ENCODE data around the gene TTC3.

Gene TTC3

DNA sequence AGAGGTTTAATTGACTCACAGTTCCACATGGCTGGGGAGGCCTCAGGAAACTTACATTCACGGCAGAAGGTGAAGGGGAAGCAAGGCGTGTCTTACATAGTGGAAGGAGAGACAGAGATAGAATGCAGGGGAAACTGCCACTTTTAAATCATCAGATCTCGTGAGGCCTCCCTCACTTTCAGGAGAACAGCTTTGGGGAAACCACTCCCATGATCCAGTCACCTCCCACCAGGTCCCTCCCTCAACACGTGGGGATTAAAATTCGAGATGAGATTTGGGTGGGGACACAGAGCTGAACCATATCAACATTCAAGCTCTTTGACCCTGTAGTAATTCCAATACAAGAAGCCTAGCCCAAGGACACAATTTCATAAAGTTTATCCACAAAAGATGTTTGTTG lies 13.9 kb upstream of the TTC3 start:
- no peak for DNase-seq (ENCODE audit: low spot score)

DNA sequence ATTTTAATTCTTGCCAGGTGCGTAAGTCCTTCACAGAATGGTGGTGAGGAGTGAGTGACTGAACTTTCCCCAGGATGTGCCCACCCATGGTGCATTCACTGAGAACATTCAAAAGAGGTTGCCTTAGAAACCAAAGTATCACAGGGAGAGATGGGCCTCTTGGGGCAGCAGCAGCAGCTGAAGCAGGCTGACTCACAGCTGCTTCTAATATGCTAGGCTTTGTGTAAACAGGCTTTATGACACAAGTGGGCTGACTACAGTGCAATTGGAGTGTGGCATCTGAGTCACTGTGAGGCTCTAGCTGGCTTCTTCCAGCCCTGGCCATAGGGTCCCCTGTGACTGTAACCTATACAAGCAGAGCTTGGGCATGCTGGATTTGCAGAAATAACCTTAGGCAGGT lies 12.8 kb upstream of the TTC3 start:
- DNase-seq (ENCODE audit: low spot score) = peak; percentile 95

DNA sequence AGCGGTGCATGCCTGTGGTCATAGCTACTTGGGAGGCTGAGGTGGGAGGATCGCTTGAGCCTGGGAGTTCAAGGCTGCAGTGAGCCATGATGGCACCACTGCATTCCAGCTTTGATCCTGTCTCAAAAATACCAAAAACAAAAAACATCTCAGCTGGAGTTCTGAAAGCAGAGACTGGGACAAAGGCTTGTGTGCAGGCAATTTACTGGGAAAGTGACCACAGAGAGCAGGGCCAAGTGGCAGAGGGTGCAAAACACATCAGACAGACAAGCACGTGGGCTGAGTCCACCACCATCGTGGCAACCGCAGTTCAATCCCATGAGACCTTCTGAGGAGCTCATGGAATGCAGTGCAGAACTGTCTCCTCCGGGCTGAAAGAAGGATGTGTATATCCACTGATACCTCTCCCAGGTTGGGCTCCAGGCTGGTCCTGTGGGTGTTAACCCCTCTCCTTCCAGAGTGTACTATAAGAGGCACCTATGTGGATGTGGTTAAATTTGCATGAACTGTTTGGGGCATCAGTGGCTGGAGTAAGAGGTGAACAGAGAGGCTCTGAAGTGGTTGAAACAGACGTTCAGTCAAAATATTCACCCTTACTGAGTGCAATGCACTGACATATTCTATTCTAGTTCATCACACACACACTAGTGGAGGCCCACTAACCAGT lies 11.0 kb upstream of the TTC3 start:
- peak; percentile 81 for DNase-seq (ENCODE audit: low spot score)

DNA sequence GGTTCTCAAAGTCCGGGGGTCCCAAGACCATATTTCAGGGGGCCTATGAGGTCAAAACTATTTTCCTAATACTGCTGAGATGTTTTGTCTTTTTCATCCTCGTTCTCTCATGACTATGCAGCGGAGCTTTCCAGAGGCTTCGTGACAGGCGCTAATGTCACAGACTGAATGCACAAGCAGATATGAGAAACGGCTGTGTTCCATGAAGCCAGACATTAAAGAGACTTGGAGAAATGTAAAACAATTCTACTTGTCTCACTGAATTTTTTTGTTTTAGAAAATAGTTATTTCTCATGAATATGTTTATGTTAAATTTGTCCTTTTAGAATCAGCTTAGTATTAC lies 10.5 kb upstream of the TTC3 start:
- DNase-seq (ENCODE audit: low spot score) = no peak

DNA sequence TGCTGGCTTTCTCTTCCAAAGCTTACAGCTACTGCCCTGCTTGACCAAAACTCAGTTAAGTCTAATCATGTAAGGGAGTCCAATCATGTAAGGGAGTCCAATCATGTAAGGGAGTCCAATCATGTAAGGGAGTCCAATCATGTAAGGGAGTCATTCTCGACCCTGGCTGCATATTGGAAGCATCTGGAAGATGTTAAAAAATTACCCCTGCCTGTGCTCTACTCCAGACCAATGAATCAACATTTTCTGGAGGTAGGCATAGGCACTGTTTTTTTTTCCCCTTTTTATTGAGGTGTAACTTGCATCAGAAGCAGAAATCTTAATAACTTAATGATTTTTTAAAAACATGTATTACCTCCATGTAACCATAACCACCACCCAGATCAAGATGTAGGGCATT lies 9.6 kb upstream of the TTC3 start:
- DNase-seq (ENCODE audit: low spot score) = no peak

DNA sequence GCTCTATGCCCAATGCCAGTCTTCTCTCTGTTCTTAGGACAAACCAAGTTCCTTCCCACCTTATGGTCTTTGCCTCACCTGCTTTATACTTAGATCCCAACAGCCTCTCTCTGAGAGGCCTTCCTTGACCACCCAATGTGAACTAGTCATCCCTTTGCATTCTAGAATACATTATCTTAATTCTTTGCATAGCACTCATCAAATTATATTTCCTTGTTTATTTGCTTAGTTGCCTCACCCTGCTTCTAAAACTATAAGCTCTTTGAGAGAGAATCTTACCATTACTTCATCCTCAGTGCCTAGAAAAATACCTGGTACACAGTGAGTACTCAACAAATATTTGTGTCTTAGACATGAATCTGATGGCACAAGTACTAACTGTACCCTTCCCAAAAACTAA lies 8.2 kb upstream of the TTC3 start:
- DNase-seq (ENCODE audit: low spot score) = no peak

DNA sequence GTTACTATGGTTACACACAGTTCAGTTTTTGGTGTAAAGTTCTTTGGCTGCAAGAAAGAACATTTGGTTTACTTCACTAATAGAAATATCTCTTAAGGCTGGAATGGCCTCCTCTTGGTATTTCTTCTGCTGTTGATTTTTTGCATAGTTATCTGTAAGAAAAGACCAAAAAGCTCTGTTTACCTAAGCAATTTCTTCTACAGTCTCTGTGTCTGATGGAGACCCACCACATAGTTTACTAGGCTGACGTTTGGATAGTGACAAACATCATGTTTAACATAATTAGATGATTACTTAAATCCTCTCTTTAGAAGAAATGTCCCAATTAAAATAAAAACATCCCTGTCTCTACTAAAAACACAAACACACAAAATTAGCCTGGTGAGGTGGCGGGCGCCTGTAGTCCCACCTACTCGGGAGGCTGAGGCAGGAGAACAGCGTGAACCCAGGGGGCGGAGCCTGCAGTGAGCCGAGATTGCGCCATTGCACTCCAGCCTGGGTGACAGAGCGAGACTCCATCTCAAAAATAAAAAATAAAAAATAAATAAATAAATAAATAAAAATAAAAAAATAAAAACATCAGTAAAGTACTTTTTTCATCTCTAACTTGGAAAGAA lies 7.4 kb upstream of the TTC3 start:
- no peak for DNase-seq (ENCODE audit: low spot score)

DNA sequence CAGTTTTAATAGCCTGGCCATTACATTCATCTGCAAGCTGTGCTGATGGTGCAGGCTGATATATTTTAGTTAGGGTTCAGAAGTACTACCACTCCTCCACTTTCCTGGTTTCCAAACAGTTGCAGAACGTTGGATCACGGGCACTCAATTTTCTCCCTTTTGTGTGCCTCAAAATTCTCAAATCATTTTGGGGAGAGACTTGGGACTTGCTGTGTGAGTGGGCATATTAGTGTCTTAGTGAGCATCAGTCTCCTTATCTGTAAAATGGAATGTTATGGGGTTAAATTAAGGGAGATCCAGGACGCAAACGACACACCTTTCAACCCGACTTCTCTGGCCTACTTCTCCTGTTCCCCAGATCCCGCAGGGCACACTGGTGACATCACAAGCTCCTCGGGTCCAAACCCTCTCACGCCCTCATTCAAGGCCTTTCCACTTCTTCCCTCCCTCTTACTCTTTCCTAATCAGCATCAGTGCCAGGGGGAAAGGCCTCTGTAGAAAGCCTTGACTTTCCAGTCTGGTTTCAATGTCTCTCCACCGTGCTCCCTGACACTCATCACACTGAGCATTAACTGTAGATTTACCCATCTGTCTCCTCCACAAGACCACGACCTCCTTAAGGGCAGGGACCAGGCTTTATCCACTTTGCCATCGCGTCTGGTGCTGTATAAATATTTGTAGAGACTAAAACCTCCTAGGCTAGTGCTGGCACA lies 1.3 kb upstream of the TTC3 start:
- DNase-seq (ENCODE audit: low spot score) = peak; percentile 47

DNA sequence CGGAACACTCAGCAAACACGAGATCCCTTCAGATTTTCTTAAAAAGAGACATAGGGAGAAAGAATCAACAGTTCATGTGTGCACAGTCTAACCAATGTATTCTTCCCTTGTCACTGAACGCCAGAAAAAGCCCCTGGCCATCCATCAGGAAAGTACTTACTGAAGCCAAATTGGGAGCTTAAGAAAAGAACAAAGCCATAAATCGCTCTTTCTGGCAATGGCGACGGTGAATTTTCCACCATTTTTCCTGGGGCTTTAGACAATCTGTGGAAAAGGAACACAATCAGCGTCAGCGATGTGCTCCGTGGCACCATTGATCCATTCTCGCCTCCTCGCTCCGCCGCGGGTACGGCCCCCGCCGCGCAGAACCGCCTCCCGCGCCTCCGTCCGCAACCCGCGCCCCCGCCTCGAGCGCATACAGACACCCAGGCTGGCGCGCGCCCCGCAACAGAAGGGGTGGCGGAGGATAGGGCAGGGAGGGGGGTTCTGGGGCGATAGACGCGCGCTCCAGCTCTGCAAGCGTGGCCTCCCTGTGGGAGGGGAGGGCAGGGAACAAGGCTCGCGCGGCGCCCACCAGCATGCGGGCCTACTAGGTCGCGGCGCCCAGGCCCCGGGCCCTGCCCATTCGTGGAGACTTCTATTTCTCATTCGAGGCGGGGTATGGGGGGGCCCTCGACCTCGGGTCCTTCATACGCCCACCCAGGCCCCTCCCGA lies 623 bp upstream of the TTC3 start:
- DNase-seq (ENCODE audit: low spot score) = peak; percentile 57

DNA sequence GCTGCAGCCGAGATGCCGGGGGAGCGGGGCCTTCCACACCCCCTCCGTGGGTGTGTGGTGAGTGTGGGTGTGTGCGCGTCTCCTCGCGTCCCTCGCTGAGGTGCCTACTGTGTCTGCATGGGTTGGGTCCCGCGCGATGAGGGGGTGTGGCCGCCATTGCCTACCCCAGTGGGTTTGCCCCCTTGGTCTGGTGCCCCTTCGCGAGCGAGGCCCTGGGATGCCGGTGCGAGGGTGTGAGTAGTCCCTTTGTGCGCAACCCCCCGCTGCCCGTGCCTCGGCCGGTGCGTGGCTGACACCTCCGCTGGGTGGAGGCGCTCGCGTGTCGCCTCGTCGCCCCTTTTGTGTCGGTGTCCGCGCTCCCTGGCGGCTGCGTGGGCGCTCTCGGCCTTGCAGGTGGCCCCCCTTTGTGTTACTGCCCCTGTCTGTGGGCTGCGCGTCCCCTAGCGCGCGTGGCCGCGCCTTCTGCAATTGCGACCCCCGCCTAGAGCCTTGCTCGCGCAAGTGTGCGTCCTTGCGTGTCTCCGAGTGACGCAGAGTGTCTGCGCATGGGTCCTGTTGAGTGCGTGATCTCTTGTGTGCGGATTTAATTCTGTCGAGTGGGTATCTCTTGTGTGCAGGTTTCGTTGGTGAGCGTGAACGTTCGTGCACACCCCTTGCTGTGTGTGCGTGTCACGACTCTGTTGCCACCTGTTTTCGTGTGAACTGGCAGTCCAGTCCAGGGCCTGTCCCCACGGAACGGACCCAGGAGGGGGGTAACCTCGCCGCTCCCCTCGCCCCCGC lies 553 bp downstream of the TTC3 start:
- peak; percentile 42 for DNase-seq (ENCODE audit: low spot score)

DNA sequence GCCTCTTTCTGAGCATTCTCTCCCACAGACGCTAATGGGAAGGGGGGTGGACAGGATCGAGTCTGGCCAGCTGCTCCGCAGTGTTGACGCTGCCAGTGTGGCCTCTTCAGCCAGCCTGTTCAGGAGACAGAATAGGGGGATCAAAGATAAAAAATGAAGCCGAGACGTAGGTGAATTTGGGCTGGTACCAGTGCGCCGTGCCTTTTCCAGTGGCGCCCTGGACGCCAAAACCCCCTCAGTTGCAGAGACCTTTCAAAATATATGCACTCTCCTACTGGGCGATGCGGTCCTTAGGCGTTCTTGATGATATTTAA lies 1.1 kb downstream of the TTC3 start:
- DNase-seq (ENCODE audit: low spot score) = peak; percentile 65

DNA sequence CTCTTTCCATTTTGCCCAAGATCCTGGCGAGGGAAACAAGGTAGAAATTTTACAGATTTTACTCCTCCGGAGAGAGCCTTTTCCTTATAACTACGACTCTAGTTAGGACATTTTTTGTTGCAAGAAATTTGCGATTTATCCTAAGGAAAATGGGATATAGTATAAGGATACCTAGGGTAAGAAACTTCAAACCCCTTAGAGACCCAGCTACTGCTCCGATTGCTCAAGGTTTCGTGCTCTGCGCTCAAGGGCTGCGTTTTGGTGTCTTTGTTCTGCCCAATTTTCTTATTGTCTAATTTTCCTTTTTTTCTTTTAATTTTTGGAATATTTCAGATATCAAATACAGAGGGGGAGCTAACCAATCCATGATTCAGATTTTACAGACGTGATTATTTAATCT lies 1.5 kb downstream of the TTC3 start:
- no peak for DNase-seq (ENCODE audit: low spot score)

DNA sequence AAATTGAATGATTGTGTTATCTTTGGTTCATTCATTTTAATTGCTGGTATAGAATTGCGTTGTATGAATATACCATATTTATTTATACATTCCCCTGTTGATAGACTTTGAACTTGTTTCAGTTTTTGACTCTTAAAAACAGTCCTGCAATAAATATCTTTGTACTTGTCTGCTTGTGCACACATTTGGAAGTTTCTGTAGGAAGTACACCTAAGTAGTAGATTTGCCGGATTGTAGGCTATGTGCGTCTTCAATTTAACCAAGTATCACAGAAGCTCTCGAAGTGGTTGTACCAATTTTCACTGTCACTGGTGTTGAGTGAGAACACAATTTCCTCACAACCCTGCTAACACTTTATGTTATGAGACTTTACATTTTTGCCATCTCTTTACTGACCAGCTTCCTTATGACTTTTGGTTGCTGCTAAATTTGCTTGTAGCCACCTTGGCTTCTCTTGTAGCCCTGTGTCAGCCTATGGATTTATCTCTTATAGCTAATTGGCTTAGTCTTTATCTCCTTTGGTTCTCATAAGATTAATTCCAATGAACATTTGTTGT lies 2.2 kb downstream of the TTC3 start:
- no peak for DNase-seq (ENCODE audit: low spot score)

DNA sequence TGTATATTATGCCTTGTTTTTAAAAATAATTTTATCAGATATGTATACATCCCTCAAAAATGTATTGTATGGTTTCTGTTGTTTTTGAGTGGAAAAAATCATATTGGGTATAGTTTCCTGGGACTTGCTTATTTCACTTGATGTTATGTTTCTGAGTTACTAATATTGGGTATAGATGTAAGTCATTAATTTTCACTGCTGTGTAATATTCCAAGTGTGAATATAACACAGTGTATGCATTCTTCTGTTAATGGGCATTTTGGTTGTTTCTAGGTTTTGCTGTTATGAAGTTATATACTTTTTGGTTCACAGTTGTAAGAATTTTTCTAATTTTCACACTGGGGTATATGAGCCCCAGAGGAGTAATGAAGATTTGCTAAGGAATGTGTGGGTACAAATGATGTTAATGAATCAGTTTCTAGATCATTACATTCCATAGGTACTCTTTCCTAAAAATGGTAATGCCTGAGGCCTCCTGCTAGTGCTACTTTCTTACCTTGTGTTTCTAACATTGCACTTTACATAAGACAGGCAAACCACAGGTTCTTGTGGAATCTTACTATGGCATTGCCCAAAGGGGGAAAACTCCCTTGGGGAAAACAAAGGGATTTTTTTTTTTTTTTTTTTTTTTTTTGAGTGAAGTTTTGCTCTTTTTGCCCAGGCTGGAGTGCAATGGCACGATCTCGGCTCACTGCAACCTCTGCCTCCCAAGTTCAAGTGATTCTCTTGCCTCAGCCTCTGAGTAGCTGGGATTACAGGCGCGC lies 3.2 kb downstream of the TTC3 start:
- no peak for DNase-seq (ENCODE audit: low spot score)

DNA sequence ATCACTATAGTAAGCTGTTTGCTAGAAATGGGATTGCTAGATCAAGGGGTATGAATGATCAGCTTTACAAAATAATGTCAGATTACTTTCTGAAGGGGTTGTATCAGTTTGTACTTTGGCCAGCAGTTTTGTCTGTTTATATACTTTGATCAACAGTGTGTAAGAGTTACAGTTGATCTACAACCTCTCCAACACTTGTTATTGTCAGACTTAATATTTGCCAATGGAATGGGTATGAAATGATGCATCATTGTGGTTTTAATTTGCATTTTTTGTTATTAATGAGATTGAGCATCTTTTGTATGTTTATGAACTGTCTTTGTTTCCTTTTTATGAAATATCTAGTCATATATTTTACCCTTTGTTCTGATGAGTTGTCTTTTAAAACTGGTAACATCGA lies 4.3 kb downstream of the TTC3 start:
- DNase-seq (ENCODE audit: low spot score) = no peak

DNA sequence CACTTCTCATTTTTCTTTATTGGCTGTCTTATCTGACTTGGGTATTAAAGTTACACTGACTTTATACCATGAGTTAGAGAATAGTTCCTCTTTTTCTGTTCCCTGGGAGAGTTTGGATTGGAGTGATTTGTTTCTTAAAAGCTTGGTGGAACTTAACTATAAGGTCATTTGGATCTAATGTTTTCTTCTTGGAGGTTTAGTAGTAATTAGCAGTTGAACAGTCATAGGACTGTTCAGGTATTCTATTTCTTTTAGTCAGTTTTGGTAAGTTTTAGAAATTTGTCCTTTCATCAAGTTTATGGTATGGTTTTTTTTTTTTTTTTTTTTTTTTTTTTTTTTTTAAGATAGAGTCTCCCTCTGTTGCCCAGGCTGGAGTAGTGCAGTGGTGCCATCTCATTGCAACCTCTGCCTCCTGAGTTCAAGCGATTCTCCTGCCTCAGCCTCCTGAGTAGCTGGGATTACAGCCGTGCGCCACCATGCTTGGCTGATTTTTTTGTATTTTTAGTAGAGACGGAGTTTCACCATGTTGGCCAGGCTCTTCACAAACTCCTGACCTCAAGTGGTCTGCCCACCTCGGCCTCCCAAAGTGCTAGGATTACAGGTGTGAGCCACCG lies 6.3 kb downstream of the TTC3 start:
- DNase-seq (ENCODE audit: low spot score) = no peak

DNA sequence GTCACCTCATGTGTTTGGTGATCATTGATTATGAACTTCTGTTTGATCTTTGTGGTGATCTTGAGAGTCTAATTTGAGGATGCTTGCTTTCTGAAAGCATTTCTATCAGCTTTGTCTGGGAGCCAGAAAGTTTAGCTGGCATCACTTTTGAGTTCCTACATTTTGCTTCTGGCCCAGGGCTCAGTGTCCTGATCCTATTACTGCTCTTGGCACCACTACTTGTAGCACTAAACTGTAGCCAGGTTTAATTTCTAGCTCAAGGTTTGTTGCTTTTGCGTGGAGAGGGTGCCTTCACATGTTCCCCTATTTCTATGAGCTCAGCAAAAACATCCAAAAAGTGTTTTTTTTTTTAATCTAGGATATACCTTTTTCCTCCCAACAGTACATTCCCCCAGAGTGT lies 9.3 kb downstream of the TTC3 start:
- no peak for DNase-seq (ENCODE audit: low spot score)

DNA sequence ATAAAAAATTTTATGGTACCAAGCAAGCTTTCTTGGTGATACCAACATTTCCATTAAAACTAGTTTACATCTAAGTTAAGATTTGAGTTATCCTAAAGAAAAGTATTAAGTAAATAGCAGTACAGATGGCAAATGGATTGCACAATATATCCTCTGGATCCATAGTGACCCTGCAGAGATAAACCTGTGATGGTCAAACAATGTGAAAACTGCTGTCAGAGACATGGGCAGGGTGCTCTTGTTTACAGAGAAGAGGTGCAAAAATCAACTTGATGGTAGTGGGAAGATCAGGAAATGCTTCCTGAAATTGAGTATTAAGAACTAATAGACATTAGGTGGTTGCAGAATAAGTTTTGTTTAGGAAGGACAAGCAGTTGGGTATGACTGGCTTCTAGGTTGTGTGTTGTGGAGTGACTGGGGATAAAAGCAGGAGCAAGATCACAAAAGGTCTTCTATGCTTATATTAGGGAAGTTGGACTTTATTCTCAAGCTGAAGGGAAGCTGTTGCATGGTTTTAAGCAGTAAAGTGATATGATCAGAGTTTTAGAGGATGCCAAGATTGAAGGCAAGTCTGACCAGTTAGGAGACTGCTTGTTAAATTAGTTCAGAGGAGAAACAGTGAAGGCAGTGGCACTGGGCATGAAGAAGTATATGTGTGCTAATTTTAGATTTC lies 9.9 kb downstream of the TTC3 start:
- no peak for DNase-seq (ENCODE audit: low spot score)

DNA sequence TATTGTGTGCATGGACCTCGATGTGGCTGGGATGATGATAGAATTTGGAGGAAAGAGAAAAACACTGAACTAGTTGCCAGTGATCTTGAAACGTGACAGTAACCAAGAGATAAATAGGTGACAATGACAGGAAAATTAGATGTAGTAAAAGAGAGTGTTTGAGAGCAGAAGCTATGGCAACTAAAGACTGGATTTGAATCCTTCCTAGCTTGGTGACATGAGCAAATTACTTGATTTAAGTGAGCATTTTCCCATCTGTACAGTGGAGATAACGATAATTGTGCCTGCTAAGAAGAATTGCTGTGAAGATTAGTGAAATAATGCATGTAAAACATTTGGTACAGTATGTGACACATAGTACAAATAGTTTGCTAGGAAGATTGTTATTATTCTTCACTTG lies 12.7 kb downstream of the TTC3 start:
- DNase-seq (ENCODE audit: low spot score) = no peak

DNA sequence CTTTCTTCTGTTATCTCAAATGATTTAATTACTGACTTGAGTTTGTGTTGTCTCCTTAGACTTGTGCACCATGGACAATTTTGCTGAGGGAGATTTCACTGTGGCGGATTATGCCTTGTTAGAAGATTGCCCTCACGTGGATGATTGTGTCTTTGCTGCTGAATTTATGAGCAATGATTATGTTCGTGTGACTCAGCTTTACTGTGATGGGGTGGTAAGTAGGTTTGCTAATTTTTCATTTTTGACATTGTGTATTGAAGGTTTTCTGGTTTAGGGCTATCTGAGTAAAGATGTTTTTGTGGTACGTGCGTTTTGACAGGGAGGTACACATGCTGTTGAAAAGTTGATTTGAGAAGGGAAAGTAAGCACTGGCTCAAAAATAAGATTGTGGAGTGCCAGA lies 14.1 kb downstream of the TTC3 start:
- peak; percentile 59 for DNase-seq (ENCODE audit: low spot score)
